ENCODE data around the gene BPI.
"Not testable (repeated sequence)": the region's sequence is repeated elsewhere in the genome, so short reads cannot be mapped to it uniquely, and the experiment has no call there.

The BPI gene

GRCh38 chr20:38281176-38281915, 22.6 kb upstream of the BPI start:
- not testable (repeated sequence) for H2AFZ ChIP-seq (ENCODE audit: insufficient read depth, low read length, poor library complexity); H4K12ac ChIP-seq (ENCODE audit: low read depth, low read length); H3K27ac ChIP-seq (ENCODE audit: low read depth, low read length); H3K36me3 ChIP-seq (ENCODE audit: control insufficient read depth in 1 of 2, insufficient read depth in 2 of 2, low read length in 2 of 2); H3K9ac ChIP-seq (ENCODE audit: low read length); H2BK5ac ChIP-seq (ENCODE audit: low read depth, low read length, poor library complexity); H3K27me3 ChIP-seq (ENCODE audit: insufficient read depth, low read length); H3K4me2 ChIP-seq (ENCODE audit: low read length); H2BK120ac ChIP-seq (ENCODE audit: insufficient read depth, low read length, poor library complexity); H3K79me2 ChIP-seq (ENCODE audit: control insufficient read depth, insufficient read depth, low read length, poor library complexity); H4K8ac ChIP-seq (ENCODE audit: low read depth, low read length); H3K18ac ChIP-seq (ENCODE audit: low read length); H3K79me1 ChIP-seq (ENCODE audit: low read length); H3K4ac ChIP-seq (ENCODE audit: low read depth, low read length); H2BK12ac ChIP-seq (ENCODE audit: low read length); H3K4me1 ChIP-seq (ENCODE audit: control insufficient read depth in 1 of 2, insufficient read depth in 2 of 2, low read length in 2 of 2); H3K14ac ChIP-seq (ENCODE audit: low read length); H2AK5ac ChIP-seq (ENCODE audit: low read length); H4K91ac ChIP-seq (ENCODE audit: low read depth, low read length); H3K4me3 ChIP-seq (ENCODE audit: low read depth, low read length); H3K23ac ChIP-seq (ENCODE audit: low read length)
- peak in 1 of 2 donors; percentile 12 for DNase-seq
- WGBS (ENCODE audit: extremely low coverage, insufficient coverage, insufficient read length) = no CpG with 5 or more reads among the region's 6 CpGs
- peaks cover 11% of the 10 kb centered on the region for H3K9me3 ChIP-seq (ENCODE audit: insufficient read depth, low read depth, low read length)

- no peak overlapping the region for H4K8ac ChIP-seq (ENCODE audit: low read depth, low read length)
- no peaks in the 10 kb centered on the region for H3K36me3 ChIP-seq (ENCODE audit: control insufficient read depth in 1 of 2, insufficient read depth in 2 of 2, low read length in 2 of 2)
- H4K12ac ChIP-seq (ENCODE audit: low read depth, low read length) = no peak overlapping the region
- no peaks in the 10 kb centered on the region for H3K27me3 ChIP-seq (ENCODE audit: insufficient read depth, low read length)
- H3K18ac ChIP-seq (ENCODE audit: low read length) = no peak overlapping the region
- H2BK120ac ChIP-seq (ENCODE audit: insufficient read depth, low read length, poor library complexity) = no peak overlapping the region
- H3K9ac ChIP-seq (ENCODE audit: low read length) = no peak overlapping the region
- no CpG with 5 or more reads among the region's 2 CpGs for WGBS (ENCODE audit: extremely low coverage, insufficient coverage, insufficient read length)
- no peak overlapping the region for H2AFZ ChIP-seq (ENCODE audit: insufficient read depth, low read length, poor library complexity)
- no peaks in the 10 kb centered on the region for H3K79me1 ChIP-seq (ENCODE audit: low read length)
- no peak overlapping the region for H4K91ac ChIP-seq (ENCODE audit: low read depth, low read length)
- DNase-seq = no peak
- no peaks in the 10 kb centered on the region for H3K79me2 ChIP-seq (ENCODE audit: control insufficient read depth, insufficient read depth, low read length, poor library complexity)
- H3K4me2 ChIP-seq (ENCODE audit: low read length) = no peak overlapping the region
- no peak overlapping the region for H3K4ac ChIP-seq (ENCODE audit: low read depth, low read length)
- H3K14ac ChIP-seq (ENCODE audit: low read length) = no peak overlapping the region
- H2BK5ac ChIP-seq (ENCODE audit: low read depth, low read length, poor library complexity) = no peak overlapping the region
- no peak overlapping the region for H3K23ac ChIP-seq (ENCODE audit: low read length)
- no peak overlapping the region for H3K4me3 ChIP-seq (ENCODE audit: low read depth, low read length)
- peaks cover 11% of the 10 kb centered on the region for H3K9me3 ChIP-seq (ENCODE audit: insufficient read depth, low read depth, low read length)
- no peak overlapping the region for H3K27ac ChIP-seq (ENCODE audit: low read depth, low read length)
- no peak overlapping the region for H2AK5ac ChIP-seq (ENCODE audit: low read length)
- H2BK12ac ChIP-seq (ENCODE audit: low read length) = no peak overlapping the region
- H3K4me1 ChIP-seq (ENCODE audit: control insufficient read depth in 1 of 2, insufficient read depth in 2 of 2, low read length in 2 of 2) = no peaks in the 10 kb centered on the region
Measured at GRCh38 chr20:38283236-38283635, 20.7 kb upstream of the BPI start.

GRCh38 chr20:38284066-38284650, 19.8 kb upstream of the BPI start:
- H3K9ac ChIP-seq (ENCODE audit: low read length); H3K36me3 ChIP-seq (ENCODE audit: control insufficient read depth in 1 of 2, insufficient read depth in 2 of 2, low read length in 2 of 2); H2AFZ ChIP-seq (ENCODE audit: insufficient read depth, low read length, poor library complexity); H3K14ac ChIP-seq (ENCODE audit: low read length); H4K91ac ChIP-seq (ENCODE audit: low read depth, low read length); H3K4me3 ChIP-seq (ENCODE audit: low read depth, low read length); H3K18ac ChIP-seq (ENCODE audit: low read length); H3K4ac ChIP-seq (ENCODE audit: low read depth, low read length); H4K12ac ChIP-seq (ENCODE audit: low read depth, low read length); H3K27me3 ChIP-seq (ENCODE audit: insufficient read depth, low read length); H2BK120ac ChIP-seq (ENCODE audit: insufficient read depth, low read length, poor library complexity); H3K4me1 ChIP-seq (ENCODE audit: control insufficient read depth in 1 of 2, insufficient read depth in 2 of 2, low read length in 2 of 2); H3K23ac ChIP-seq (ENCODE audit: low read length); H2BK5ac ChIP-seq (ENCODE audit: low read depth, low read length, poor library complexity); H3K79me1 ChIP-seq (ENCODE audit: low read length); H2AK5ac ChIP-seq (ENCODE audit: low read length); H2BK12ac ChIP-seq (ENCODE audit: low read length); H3K4me2 ChIP-seq (ENCODE audit: low read length); H3K79me2 ChIP-seq (ENCODE audit: control insufficient read depth, insufficient read depth, low read length, poor library complexity); H4K8ac ChIP-seq (ENCODE audit: low read depth, low read length); H3K27ac ChIP-seq (ENCODE audit: low read depth, low read length): not testable (repeated sequence)
- peak; percentile 56 to 77 for DNase-seq
- H3K9me3 ChIP-seq (ENCODE audit: insufficient read depth, low read depth, low read length) = peaks cover 11% of the 10 kb centered on the region
- WGBS (ENCODE audit: extremely low coverage, insufficient coverage, insufficient read length) = no CpG with 5 or more reads among the region's 7 CpGs

DNA sequence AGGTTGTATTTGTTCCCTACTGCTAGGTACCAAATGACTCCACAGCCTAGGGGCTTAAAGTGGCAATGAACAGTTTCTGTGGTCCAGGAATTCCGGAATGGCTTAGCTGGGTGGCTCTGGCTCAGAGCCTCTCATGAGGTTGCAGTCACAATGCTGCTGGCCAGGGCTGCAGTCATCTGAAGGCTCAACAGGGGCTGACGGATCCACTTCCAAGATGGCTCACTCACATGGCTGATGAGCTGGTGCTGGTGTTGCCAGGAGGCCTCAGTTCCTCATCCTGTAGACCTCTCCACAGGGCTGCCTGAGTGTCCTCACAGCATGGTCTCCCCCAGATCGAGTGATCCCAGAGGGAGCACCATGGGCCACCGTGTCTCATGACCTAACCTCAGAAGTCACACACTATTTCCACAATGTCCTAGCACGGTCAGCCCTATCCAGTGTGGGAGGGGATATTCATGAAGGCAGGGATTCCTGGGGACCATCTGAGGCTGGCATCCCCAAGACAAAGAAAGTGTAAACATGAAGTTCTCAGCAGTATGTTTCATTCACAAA, 19.0 kb upstream of the BPI start:
- no peak overlapping the region for H3K4me2 ChIP-seq (ENCODE audit: low read length)
- no peak overlapping the region for H2BK12ac ChIP-seq (ENCODE audit: low read length)
- H3K9ac ChIP-seq (ENCODE audit: low read length) = no peak overlapping the region
- no peak overlapping the region for H4K12ac ChIP-seq (ENCODE audit: low read depth, low read length)
- no peaks in the 10 kb centered on the region for H3K4me1 ChIP-seq (ENCODE audit: control insufficient read depth in 1 of 2, insufficient read depth in 2 of 2, low read length in 2 of 2)
- no peaks in the 10 kb centered on the region for H3K27me3 ChIP-seq (ENCODE audit: insufficient read depth, low read length)
- H3K14ac ChIP-seq (ENCODE audit: low read length) = no peak overlapping the region
- H3K79me2 ChIP-seq (ENCODE audit: control insufficient read depth, insufficient read depth, low read length, poor library complexity) = no peaks in the 10 kb centered on the region
- H2AK5ac ChIP-seq (ENCODE audit: low read length) = no peak overlapping the region
- DNase-seq = no peak
- H2AFZ ChIP-seq (ENCODE audit: insufficient read depth, low read length, poor library complexity) = no peak overlapping the region
- H3K18ac ChIP-seq (ENCODE audit: low read length) = no peak overlapping the region
- H3K27ac ChIP-seq (ENCODE audit: low read depth, low read length) = no peak overlapping the region
- H2BK5ac ChIP-seq (ENCODE audit: low read depth, low read length, poor library complexity) = no peak overlapping the region
- no CpG with 5 or more reads among the region's 5 CpGs for WGBS (ENCODE audit: extremely low coverage, insufficient coverage, insufficient read length)
- no peak overlapping the region for H4K91ac ChIP-seq (ENCODE audit: low read depth, low read length)
- no peak overlapping the region for H3K4ac ChIP-seq (ENCODE audit: low read depth, low read length)
- H3K4me3 ChIP-seq (ENCODE audit: low read depth, low read length) = no peak overlapping the region
- no peak overlapping the region for H3K23ac ChIP-seq (ENCODE audit: low read length)
- H3K9me3 ChIP-seq (ENCODE audit: insufficient read depth, low read depth, low read length) = peaks cover 11% of the 10 kb centered on the region
- H4K8ac ChIP-seq (ENCODE audit: low read depth, low read length) = no peak overlapping the region
- no peak overlapping the region for H2BK120ac ChIP-seq (ENCODE audit: insufficient read depth, low read length, poor library complexity)
- H3K36me3 ChIP-seq (ENCODE audit: control insufficient read depth in 1 of 2, insufficient read depth in 2 of 2, low read length in 2 of 2) = no peaks in the 10 kb centered on the region
- H3K79me1 ChIP-seq (ENCODE audit: low read length) = no peaks in the 10 kb centered on the region

All from trophoblast cell (in vitro differentiated cells and primary cell).